NOMO-1 treated with dmso at 0.1 percent for 144 hours (cell line): ENCODE results near the gene CNNM3.

Source experiments
- DNase-seq: peaks from one replicate; lab custom pipeline; 2025; ENCODE audit not compliant: unreplicated experiment; lab: John Stamatoyannopoulos, UW

The CNNM3 gene

GRCh38 chr2:96838345-96839292 is 22.6 kb downstream of the CNNM3 start:
- DNase-seq = no peak

- DNase-seq = peak; percentile 82
These were observed 23.3 kb downstream of the CNNM3 start for GRCh38 chr2:96839293-96839874.

- DNase-seq = no peak
These were observed 24.1 kb downstream of the CNNM3 start for GRCh38 chr2:96839875-96840850.

- no peak for DNase-seq
These were observed 25.8 kb downstream of the CNNM3 start for GRCh38 chr2:96841701-96842495.

GRCh38 chr2:96842600-96842999 is 26.5 kb downstream of the CNNM3 start:
- no peak for DNase-seq

- no peak for DNase-seq
These were observed 27.6 kb downstream of the CNNM3 start, which contains the start of gene ANKRD23 for GRCh38 chr2:96843538-96844268. TSS of gene ANKRD23 (minus strand) at chr2:96844021. CDS start at chr2:96843992, 29 bp downstream.

- DNase-seq = no peak
These were observed 28.3 kb downstream of the CNNM3 start for GRCh38 chr2:96844405-96844808.

GRCh38 chr2:96846825-96847224 is 30.8 kb downstream of the CNNM3 start:
- DNase-seq = no peak

GRCh38 chr2:96847586-96847985 is 31.5 kb downstream of the CNNM3 start:
- no peak for DNase-seq

- no peak for DNase-seq
These were observed 32.2 kb downstream of the CNNM3 start for GRCh38 chr2:96848264-96848663.

- DNase-seq = no peak
These were observed 36.6 kb downstream of the CNNM3 start for GRCh38 chr2:96852667-96853066.

- no peak for DNase-seq
These were observed 37.3 kb downstream of the CNNM3 start for GRCh38 chr2:96853321-96853720.

- DNase-seq = no peak
These were observed 41.0 kb downstream of the CNNM3 start for GRCh38 chr2:96856776-96857666.

- peak; percentile 99 for DNase-seq
These were observed 41.8 kb downstream of the CNNM3 start, which contains the start of gene ANKRD39 for GRCh38 chr2:96857667-96858372. TSS of gene ANKRD39 (minus strand) at chr2:96858016. CDS start at chr2:96857987, 29 bp downstream.

GRCh38 chr2:96859099-96859649 is 43.1 kb downstream of the CNNM3 start:
- no peak for DNase-seq

- no peak for DNase-seq
These were observed 43.6 kb downstream of the CNNM3 start for GRCh38 chr2:96859681-96860064.
